ENCODE measurements around the gene GP1BB.
"Not testable (repeated sequence)": the region's sequence is repeated elsewhere in the genome, so short reads cannot be mapped to it uniquely, and the experiment has no call there.

The GP1BB gene

DNA sequence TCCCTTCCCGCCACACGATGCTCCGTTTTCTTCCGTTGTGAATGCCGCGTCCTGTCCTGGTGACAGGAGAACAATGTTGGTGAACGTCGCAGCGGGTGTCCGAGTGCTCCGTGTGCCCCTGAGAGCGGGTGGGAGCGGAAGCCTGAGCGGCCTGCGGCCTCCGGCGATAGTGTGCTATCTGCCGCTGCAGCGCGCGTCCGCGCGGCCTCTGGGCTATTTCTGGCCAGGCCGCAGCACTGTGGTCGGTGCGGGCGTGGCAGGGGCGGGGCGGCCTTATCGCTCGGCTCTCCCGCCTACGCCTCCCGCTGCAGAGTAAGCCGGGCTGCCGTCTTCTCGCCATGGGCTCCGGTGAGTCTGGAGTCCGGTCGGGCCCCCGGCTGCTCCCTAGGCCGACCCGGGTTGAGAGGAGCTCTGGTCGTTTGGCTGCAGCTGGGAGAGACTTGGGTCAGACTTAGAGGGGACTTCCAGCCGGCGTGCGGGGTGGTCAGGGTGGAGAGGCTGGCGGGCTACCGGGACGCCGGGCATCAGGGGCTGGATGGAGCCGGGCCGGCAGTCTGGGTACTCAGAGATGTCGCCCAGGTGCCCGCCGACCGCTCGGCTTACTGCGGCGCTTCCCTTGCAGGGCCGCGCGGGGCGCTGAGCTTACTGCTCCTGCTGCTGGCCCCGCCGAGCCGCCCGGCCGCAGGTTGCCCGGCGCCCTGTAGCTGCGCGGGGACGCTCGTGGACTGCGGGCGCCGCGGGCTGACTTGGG lies at the start of gene GP1BB:
TSS of gene GP1BB (plus strand) at position 308 of the 751 bp plus-strand sequence. CDS start at position 339, 31 bp downstream.
- FAIRE-seq, result no peak

DNA sequence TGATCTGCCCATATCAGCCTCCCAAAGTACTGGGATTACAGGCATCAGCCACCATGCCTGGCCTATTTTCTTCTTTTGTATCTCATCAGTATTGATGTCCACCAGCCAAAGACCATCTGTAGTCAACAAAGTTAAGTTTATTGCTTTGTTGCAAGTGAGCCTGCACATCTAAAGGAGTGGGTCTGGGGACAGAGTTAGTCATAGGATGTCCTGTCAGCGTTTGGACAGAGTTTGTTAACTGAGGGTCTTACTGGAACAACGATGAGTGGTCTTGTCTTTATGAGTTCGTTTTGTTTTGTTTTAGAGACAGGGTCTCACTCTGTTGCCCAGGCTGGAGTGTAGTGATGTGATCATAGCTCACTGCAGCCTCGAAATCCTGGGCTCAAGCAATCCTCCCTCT lies 49.7 kb upstream of the GP1BB start:
- no peak for FAIRE-seq

DNA sequence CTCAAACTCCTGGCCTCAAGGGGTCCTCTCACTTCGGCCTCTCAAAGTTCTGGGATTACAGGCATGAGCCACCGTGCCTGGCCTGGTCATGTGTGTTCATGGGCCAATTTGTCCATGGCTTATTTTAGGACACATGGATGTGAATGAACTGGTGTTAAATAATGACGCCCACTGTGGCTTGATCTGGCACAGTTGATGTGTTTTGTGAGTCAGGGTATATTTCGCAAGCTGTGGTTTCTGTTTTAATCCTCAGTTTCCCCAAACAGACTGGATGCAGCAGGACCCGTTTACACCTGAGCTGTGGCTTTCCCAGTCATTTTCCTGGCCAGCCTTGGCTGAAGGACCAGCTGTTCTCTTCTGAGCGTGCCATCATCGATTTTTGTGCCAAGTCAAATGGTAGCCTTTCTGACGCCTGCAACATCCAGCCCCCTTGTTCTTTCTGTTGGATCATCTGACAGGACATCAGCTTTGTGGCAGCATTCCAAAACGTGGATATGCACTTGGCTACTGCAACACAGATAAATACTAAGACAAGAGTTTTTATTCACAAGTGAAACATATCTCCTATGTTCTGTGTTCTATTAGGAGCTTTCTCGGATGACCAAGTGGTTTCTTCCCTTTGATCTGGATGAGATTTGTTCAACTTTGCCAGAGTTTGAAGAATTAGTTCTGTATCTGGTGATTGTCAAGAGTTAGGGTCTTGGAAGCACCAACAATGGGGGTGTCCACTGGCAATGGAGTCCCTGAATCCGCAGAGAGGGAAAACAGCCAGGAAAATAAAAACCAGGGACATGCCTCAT lies 49.0 kb upstream of the GP1BB start:
- FAIRE-seq, result no peak

DNA sequence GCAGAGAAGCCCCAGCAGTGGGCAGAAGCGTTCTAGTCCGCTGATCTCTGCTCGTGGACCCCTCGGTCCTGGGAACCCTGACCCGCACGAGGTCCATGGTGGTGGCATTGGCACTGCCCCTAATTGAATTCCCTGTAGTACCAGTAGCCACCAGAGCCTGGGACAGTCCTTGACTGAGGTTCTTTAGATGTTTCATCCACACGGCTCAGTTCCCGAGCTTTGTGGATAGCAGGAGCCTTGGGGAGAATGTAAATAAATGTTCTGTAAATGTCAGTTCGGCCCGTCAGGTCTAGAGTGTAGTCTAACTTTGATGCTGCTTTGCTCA lies 48.4 kb upstream of the GP1BB start:
- no peak for FAIRE-seq

DNA sequence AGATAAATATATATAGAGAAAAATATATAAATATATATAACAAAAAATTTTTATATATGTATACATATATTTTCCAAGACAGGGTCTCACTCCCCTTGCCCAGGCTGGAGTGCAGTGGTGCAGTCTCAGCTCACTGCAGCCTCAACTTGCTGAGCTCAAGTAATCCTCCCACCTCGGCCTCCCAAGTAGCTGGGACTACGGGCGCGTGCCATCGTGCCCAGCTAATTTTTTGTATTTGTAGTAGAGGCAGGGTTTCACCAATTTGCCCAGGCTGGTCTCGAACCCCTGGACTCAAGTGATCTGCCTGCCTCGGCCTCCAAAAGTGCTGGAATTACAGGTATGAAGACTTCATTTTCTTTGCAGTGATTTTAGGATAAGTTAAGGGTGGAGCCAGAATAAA lies 47.9 kb upstream of the GP1BB start:
- no peak for FAIRE-seq

DNA sequence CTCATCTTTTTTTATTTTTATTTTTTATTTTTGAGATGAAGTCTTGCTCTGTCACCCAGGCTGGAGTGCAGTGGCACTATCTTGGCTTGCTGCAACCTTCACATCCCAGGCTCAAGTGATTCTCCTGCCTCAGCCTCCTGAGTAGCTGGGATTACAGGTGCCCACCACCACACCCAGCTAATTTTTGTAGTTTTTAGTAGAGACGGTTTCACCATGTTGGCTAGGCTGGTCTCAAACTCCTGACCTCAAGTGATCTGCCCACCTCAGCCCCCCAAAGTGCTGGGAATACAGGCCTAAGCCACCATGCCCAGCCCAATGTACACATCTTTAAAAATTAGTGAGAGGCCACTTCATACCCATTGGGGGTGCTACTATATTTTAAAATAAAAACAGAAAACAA lies 46.9 kb upstream of the GP1BB start:
- FAIRE-seq, result not testable (repeated sequence)

DNA sequence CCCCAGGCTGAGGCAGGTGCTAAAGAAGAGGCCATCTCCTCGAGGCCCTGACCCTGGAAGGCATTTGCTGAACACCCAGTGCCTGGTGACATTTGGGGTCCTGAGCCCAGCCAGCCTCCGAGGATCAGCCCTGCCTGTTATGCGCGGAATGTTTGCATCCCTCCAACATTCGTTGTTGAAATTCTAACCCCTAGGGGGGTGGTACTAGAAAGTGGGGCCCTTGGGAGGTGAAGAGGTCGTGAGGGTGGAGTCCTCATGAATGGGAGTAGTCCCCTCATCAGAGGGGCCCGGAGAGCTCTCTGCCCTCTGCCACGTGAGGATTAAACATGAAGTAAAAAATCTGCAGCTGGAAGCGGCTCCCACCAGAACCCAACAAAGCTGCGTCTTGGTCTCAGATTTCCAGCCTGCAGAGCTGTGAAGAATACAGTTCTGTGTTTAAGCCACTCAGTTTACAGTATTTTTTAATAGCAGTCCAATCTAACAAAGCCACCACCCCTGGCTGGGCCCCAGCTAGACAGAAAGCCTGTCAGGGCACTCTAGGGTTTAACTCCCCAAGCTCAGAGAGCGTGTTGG lies 44.3 kb upstream of the GP1BB start:
- FAIRE-seq, result no peak

DNA sequence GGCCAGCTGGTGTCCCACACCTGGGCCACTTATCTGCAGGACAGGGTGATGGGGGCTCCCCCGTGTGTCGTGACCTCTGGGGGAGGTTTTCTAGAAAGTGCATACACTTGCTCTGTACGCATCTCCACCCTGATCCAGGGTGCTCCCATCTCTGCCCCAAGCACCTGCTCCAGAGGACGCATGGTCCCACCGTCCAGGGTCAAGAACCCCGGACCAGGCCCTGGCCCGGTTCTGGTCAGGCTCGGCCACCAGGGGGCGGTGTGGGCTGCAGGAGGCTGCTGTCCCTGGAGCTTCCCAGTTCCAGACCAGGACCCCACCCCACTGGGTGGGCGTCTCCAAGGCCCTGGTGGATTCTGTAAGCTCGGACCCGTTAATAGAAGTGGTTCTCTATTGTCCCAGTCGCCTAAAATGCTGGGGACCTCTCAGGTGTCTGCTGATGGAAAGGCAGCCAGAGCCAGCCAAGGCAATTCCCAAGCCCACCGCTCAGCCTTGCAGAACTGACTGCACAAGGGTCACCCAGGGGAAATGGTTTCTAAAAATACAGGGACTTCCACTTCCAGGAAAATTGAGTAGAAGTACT lies 43.7 kb upstream of the GP1BB start:
- FAIRE-seq, result no peak

DNA sequence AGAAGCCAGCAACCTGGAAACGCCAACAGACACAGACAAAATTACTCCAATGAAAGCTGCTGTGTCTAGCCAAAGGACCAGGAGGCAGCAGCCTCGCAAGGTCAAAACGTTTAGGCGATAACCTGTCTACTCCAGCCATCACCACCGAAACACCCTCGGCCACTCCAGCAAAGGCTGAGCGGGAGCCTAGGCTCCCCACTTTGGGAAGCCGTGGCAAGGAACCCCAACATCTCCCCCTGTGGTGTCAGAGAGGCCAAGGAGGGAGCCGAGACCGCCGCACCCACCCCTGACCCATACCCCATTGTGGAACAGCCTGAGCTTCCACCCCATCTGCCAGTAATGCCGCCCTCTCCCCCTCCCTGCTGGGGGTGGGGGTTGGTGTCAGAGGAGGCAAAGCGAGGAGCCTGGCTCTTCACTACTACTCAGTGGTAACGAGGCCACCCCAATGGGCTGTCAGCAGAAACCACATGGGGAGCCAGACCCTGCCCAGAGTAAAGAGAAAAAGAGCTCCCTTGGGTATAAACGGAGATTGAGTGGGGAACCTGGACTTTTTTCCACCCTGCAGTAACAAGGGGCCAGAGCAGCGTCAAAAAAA lies 43.0 kb upstream of the GP1BB start:
- no peak for FAIRE-seq

DNA sequence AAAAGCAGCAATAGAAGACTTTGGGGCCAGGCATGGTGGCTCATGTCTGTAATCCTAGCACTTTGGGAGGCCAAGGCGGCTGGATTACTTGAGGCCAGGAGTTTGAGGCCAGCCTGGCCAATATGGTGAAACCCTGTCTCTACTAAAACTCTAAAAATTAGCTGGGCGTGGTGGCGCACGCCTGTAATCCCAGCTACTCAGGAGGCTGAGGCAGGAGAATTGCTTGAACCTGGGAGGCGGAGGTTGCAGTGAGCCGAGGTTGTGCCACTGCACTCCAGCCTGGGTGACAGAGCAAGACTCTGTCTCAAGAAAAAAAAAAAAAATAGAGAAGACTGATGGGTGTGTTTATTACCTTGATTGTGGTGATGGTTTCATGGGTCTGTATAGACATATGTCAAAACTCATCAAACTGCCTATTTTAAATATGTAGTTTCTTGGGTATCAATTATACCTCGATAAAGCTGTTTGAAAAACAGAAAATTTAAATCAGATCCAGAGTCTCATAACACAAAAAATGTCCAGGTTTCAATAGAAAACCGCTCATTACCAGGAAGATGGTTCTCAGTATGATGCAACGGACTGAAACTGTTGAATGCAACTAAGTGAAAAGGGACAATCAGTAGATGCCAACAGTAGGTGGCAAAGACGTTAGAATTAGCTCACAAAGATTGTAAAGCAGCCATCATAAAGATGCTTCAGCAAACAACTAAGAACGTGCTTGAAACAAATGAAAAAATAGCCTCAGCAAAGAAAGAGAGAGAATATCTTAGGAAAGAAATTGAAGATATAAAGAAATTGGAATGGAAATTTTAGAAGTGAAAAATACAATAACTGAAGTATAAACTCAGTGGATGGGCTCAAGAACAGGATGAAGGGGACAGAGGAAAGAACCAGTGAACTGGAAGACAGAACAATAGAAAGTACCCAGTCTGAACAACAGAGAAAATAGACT lies 42.2 kb upstream of the GP1BB start:
- FAIRE-seq, result no peak

DNA sequence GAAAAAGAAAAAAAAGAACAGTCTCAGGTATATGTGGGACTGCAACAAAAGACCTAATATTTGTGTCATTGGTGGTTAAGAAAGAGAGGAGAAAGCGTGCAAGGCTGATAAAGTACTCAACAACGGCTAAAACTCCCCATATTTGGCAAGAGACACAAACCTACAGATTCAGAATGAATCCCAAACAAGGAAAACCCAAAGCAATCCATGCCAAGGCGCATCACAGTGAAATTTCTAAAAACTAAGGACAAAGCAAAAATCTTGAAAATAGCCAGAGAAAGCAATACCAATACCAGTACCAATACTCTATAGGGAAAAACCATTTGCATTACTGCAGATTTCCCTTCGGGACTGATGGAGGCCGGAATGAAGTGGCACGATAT lies 41.5 kb upstream of the GP1BB start:
- no peak for FAIRE-seq

DNA sequence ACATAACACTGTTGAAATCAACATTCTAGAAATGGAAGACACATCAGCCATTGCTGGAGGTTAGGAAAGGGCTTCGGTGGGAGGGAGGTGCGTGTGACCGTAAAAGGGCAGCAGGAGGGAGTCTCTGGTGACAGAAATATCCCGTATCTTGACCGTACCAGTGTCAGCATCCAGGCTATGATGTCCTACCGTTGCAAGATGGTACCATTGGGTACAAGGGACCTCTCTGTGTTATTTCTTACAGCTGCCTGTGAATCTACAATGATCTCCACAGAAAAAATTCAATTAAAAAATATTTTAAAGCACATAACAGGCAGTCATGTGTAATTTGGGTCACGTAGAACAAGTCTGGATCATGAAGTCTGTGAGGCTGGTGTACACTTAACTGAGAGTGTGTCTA lies 36.4 kb upstream of the GP1BB start:
- FAIRE-seq, result no peak

DNA sequence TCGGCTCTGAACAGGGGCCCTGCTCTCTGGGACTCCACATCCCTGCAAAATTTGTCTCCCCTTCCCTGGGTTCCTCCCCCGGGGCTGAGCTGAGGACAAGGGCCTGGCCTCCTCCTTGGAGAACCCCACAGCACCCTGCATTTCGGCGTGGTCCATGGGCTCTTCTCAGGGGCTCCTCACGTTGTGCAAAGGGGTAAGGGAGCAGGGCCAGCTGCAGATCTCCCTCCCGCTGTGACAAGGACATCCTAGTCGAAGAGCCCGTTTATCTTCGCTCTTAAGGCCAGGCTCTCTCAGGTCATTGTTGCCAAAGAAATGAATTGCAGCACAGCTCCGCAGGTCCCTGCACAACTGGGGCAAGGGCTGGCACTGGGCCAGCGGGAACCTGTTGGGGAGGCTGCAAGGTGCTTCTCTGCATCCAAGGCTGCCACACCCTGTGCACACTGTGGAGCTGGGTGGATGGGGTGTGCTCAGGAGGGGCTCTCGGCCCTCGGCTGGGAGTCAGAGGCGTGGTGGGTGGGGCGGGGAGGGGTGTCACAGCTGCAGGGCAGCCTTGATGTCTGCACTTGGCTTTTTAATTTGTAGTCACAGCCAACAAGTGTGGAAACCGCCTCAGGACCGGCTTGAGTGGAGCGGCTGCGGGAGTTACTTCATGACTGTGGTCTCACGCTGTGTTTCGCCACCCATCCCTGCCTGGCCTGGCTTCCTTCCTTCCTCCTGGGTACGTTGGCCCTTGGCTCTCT lies 35.6 kb upstream of the GP1BB start:
- no peak for FAIRE-seq

DNA sequence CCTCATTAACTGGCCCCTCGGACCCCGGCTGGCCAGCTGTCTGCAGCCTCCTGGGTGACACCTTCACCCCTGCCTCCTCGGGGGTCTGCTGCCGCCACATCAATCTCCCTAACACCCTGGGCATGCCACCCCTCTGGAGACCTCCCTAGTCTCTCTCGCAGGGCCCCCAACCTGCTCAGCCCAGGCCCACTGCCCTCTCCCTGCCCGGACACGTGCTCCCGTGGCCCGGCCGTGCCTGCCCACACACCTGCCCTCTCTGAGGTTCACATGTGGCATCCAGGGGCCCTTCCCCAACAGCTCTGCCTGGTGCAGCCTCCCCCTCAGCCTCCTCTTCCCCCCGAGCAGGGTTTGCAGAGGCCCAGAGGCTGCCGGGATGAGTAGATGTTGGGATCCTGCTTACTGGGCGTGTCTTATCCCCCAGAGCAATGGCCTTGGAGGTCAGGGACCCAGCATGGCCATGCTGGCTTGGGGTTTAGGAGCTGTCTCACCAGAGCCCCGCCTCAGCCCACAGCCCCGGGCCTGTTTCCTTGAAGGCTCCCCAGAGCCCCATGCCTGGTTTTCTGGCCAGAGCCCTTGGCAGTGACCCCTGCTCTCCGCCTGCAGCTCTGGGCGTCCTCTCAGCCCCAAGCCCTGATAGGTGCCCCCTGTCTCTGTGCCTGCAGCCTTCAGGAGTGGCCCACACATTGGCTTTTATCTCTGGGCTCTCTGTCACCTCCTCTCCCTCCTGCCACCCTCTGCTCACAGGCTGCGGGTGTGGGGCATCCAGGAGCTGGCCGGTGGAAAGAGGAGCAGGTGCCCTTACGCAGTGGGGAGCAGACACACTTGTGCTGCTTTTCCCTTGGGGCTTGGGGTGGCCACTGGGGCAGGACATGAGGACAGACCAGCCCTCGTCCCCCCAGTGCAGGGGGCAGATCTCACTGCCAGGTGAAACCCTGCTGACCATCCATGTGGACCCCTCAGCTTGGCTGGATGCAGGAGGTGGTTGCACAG lies 34.7 kb upstream of the GP1BB start:
- FAIRE-seq, result no peak

DNA sequence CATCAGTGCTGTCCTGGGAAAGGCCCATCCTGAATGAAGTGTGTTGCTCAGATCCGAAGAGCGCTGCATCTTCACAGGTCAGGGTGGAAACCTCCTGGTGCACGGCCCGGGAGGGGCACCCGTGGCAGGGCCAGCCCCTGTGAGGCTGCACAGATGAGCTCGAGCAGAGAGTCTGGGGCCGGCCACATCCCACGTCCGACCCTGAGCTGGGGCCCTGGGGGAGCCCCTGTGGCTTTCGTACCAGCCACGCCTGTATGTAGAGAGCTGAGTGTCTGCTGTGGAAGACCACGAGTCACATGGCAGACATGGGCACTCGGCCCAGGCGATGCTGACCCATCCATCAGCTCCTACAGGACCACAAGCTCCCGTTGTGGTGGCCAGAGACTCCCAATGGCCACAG lies 33.9 kb upstream of the GP1BB start:
- no peak for FAIRE-seq

DNA sequence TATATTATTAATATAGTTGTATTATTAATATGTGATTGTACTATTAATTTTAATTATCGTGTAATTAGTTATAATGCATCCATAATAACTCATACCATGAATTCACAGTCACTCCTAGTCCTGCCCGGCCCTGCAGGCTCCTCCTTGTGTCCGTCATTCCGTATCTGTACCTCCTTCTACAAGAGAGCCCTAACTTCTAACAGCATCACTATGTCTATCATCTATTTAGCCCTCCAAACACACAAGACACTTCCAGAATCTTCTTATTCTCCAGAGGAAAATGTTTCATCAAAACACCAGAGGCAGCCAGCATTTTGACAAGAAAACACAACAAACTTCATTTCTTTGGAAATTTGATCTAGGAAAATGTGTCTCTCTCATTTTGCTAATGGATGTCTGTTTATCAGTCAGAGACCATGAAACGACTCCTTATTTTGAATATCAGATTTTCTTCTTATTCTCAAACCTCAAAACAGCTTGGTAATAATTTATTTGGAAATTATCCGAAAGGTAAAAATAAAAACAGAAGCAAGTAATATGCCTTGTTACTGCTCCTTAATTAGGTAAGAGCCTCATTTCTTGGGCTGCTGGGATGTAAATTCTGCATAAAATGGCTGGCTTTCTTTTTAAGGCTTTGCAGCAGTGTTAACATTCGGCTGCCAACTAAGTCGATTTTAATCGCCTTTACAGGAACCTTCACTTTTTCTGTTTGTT lies 32.2 kb upstream of the GP1BB start:
- FAIRE-seq, result no peak

DNA sequence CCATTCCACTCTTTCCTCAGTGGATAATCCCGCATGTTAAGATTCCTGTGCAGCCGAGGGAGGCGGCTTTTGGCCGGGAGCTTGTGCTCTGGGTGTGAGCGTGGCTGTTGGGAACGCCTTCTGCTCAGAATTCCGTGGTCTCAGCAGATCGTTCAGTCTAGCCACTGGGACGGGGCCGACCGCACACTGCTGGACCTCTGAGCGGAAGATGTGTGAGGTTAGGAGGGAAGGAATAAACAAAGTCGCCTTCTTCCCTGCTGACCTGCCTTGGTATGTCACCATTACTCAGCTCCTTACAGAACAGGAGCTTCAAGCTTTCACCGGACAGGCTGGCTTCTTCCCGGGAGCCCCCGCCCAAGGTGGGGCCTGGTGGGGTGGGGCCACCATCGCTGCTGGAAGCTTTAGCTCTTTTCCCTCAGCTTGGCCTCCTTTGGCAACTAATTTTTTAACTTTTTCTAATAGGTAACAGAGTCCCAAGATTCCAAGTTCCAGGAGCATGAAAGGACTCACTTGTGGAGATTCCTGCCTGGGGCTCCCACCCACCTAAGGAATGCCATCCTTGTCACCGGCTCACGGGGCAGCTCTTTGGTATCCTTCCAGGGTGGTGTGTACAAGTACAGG lies 31.5 kb upstream of the GP1BB start:
- no peak for FAIRE-seq

DNA sequence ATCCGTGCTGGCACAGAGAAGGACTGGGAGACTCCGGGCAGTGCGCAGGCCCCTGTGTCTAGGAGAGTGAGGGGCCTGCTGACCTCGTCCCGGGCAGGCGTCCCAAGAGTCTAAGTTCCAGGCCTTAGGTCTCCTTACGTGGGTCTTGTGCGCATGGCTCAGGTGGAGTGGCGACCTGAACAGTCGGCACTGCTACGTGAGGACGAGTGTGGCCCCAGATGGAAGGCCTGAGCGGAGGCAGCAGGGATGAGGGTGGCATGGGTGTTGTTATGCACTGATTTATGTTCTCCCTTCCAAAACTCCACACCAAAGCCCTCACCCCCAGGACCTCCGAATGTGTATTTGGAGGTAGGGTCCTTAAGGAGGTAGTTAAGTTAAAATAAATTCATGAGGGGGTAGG lies 29.8 kb upstream of the GP1BB start:
- FAIRE-seq, result no peak

Data from A204.1 (cell line).